ENCODE results near the gene LHFPL2. TPM values are rescaled to one million over a fixed set of nuclear protein-coding genes. Genes with fewer than 3 reads are reported as not detected.
A peak's percentile ranks its signal among the peaks of the same experiment; 100 is the strongest.

The LHFPL2 gene
- total RNA-seq, 4 donors from 2014 or later: 2.2 to 11.1 (median 6.2) TPM

GRCh38 chr5:78637468-78637867, 11.1 kb downstream of the LHFPL2 start:
- Histone ChIP-seq H3K4me3 (no peak overlapping the region), H3K4me1 (peaks cover 0 to 46% (median 26%) of the 10 kb centered on the region in 3 donors), H3K27me3 (no peaks in the 10 kb centered on the region), H3K9me3 (no peaks in the 10 kb centered on the region), H3K36me3 (no peaks in the 10 kb centered on the region), H3K27ac (peak overlapping the region in 3 of 4 donors; percentile 35 to 67 (median 64))
- 90 to 92% methylated on average over 3 to 4 of the region's 5 CpGs for WGBS, 2 donors
- TF ChIP-seq CTCF (IDR thresholded peaks at IDR 0.05): no peak
- no peak for TF ChIP-seq POLR2A (IDR thresholded peaks at IDR 0.05)
- no peak for DNase-seq
- intact Hi-C loops (cut with DNase I): no loop called here

DNA sequence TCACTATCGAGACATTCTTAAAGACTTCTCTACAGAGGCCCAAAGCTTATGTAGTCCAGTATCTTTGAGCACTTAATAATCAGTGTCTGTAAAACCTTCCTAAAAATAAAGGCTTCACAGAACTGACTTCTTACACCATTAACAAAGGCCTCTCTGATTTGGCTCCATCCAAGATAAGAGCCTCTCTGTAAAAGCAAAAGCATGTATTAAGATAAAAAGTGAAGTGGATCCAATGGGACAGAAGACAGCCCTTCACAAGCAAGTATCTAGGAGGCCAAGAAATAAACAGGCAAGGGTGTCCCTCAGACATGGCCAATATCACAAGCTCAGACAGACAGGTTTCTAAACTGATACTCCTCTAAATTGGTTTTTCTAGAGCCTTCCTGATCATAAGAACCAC, 11.9 kb downstream of the LHFPL2 start:
- Histone ChIP-seq H3K4me1 (peaks cover 0 to 46% (median 26%) of the 10 kb centered on the region in 3 donors), H3K27ac (no peak overlapping the region), H3K36me3 (peaks cover 0 to 2% (median 0%) of the 10 kb centered on the region in 3 donors), H3K27me3 (no peaks in the 10 kb centered on the region), H3K9me3 (no peaks in the 10 kb centered on the region), H3K4me3 (no peak overlapping the region)
- TF ChIP-seq CTCF (IDR thresholded peaks at IDR 0.05): no peak
- TF ChIP-seq POLR2A (IDR thresholded peaks at IDR 0.05): no peak
- 79 to 100% methylated on average over 1 of the region's 1 CpG for WGBS, 2 donors
- DNase-seq: no peak
- intact Hi-C loops (cut with DNase I): no loop called here

GRCh38 chr5:78634634-78635033, 13.9 kb downstream of the LHFPL2 start:
- 87 to 89% methylated on average over 3 of the region's 3 CpGs for WGBS, 2 donors
- no peaks in the 10 kb centered on the region for H3K9me3 ChIP-seq
- no peak overlapping the region for H3K4me3 ChIP-seq
- intact Hi-C loops (cut with DNase I): no loop called here
- TF ChIP-seq CTCF (IDR thresholded peaks at IDR 0.05): no peak
- TF ChIP-seq POLR2A (IDR thresholded peaks at IDR 0.05): no peak
- peaks cover 0 to 19% (median 0%) of the 10 kb centered on the region in 3 donors for H3K36me3 ChIP-seq
- no peaks in the 10 kb centered on the region for H3K27me3 ChIP-seq
- DNase-seq: no peak
- peaks cover 0 to 33% (median 20%) of the 10 kb centered on the region in 3 donors for H3K4me1 ChIP-seq
- no peak overlapping the region for H3K27ac ChIP-seq

DNA sequence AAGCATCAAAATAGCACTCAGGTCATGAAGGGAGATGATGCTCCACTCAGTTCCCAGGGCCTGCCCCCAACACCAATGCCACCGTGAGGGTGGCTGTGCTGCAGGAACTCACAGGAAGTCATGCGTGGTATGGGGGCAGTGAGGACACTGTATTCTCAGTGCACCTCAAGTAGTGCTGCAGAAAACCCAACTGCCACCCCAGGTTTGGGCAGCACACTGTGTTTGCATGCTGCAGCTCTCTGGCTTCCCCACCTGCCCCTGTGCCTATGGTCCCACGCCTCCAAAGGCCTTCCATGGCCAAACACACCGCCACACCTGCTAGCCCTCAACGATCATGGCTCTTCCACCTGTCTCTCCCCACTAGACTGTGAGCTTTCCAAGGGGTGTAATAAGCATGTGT, 14.3 kb downstream of the LHFPL2 start:
- Histone ChIP-seq H3K27me3 (no peaks in the 10 kb centered on the region), H3K36me3 (peaks cover 0 to 19% (median 0%) of the 10 kb centered on the region in 3 donors), H3K4me3 (no peak overlapping the region), H3K27ac (no peak overlapping the region), H3K4me1 (peaks cover 0 to 29% (median 20%) of the 10 kb centered on the region in 3 donors), H3K9me3 (no peaks in the 10 kb centered on the region)
- 76 to 86% methylated on average over 4 of the region's 5 CpGs for WGBS, 2 donors
- no peak for DNase-seq
- intact Hi-C loops (cut with DNase I): no loop called here
- TF ChIP-seq POLR2A (IDR thresholded peaks at IDR 0.05): no peak
- TF ChIP-seq CTCF (IDR thresholded peaks at IDR 0.05): no peak

DNA sequence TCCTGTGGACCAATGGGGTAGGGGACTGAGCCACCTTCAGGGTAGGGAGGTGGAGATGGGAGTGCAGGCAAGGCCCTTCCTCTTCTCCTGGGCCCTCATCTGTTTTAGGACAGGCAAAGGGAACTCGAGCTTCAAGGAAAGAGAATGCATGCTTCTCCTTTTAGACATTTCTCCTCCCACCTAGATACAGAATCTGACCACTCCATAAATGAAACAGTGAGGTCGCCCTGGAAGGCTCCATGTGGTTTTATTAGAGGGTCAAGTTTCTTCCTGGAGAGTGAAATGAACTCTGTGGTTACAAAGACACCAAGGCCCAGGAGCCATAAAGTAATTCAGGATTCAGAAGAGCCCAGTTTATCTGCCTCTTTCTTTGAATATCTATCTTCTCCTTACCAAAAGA, 14.9 kb downstream of the LHFPL2 start:
- Histone ChIP-seq H3K4me3 (no peak overlapping the region), H3K27ac (no peak overlapping the region), H3K27me3 (no peaks in the 10 kb centered on the region), H3K36me3 (peaks cover 0 to 19% (median 0%) of the 10 kb centered on the region in 3 donors), H3K9me3 (no peaks in the 10 kb centered on the region), H3K4me1 (peaks cover 0 to 24% (median 17%) of the 10 kb centered on the region in 3 donors)
- 61 to 88% methylated on average over 2 of the region's 2 CpGs for WGBS, 2 donors
- TF ChIP-seq CTCF (IDR thresholded peaks at IDR 0.05): no peak
- no peak for TF ChIP-seq POLR2A (IDR thresholded peaks at IDR 0.05)
- intact Hi-C loops (cut with DNase I): no loop called here
- no peak for DNase-seq

Measured in esophagus squamous epithelium (tissue), 5 donors.